Measurements from ENCODE around the gene OMP. TPM values are rescaled to one million over a fixed set of nuclear protein-coding genes. Genes with fewer than 3 reads are reported as not detected.

The OMP gene
- total RNA-seq, 1 donor from 2014 or later: not detected

DNA sequence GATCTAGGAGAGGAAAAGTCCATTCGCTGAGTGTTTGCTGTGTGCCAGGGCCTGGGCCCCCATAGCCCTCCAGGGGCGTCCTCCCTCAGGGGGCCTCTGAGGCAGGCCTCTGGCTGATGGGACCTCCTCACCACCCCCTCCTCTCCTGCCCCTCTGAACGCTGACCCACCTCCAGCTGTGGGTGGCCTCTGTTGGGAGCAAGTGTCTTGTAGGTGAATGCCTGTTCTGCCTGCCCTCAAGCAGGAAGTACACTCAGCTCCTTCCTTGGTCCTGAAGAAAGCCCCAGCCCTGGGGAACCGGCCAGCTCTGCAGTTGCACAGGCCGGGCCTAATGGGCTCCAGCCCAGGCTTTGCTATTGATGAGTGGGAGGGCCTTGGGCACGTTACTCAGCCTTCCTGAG is 28.9 kb downstream of the OMP start:
- DNase-seq (ENCODE audit: low spot score in 2 of 2) (no peak), FAIRE-seq (no peak)

DNA sequence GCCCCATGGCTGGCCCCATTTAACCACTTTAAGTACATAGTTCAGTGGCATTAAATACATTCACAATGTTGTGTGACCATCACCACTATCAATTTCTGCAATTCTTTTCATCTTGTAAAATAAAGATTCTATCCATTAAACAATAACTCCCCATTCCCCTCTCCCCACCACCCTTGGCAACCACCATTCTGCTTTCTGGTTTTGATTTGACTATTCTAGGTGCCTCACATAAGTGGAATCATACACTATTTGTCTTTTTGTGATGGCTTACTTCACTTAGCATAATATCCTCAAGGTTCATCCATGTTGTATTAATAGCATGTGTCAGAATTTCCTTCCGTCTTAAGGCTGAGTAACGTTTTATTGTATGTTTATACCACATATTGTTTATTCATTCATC is 32.4 kb downstream of the OMP start:
- DNase-seq (ENCODE audit: low spot score in 2 of 2): no peak
- FAIRE-seq: no peak

DNA sequence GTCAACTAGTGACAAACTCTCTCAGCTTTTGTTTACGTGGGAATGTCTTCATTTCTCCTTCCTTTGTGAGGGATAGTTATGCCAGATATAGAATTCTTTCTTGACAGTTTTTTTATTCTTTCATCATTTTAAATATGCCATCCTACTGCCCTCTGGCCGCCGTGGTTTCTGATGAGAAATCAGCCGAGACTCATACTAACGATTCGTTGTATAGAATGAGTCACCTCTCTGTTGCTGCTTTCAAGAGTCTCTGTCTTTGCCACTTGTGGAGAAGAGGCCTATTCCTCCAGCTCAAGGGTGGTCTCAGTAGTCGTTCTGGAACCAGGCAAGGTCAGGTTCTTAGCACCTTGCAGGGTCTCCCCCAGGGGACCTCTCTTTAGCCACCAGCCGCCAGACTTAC is 33.4 kb downstream of the OMP start:
- FAIRE-seq: no peak
- no peak for DNase-seq (ENCODE audit: low spot score in 2 of 2)

DNA sequence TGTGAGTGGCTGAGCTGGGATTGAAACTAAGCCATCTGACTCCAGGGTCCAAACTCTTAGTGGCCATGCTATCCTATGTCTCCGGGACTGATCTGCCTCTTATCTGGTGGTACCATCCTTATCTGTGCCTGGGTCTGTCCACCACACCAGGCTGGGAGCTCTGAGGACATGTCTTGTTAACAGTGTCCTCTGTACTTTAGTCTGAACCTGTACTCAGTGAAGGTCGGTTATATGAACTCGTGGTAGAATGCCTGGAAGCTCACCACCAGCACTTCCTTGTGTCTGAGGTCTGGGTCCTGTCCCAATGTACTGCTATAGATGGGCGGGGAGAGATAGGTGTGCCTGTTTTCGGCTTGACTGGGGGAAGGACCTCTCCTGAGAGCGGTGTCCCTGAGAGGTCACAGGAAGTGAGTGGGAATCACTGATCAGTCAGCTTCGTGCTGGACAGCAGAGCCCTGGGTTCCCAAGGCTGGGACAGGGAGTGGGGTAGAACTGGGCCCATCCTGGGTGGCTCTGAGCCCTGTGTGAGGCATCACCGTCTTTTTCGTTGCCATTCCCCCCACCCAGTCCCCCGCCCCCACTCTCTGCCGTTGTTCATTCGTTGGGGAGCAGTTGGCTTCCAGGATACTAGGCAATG is 34.3 kb downstream of the OMP start:
- FAIRE-seq (no peak), DNase-seq (ENCODE audit: low spot score in 2 of 2) (no peak)

DNA sequence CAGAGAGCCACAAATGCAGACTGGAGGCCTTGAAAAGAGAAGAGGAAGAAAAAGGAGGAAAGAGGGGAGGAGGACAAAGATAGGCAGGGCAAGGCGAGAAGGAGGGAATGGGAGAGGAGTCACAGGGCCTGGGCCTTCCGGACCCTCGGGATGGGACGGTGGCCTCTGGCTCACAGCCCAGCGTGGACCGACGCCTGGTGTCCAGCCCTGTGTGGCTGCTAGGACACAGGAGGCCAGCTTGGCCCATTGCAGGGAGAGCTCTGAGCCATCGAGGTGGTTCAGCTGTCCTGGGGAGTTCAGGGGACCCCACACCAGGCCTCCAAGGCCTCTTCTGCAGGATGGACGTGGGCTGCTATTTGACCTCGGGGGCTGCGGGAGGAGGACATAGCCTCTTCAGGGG is 34.8 kb downstream of the OMP start:
- FAIRE-seq: no peak
- no peak for DNase-seq (ENCODE audit: low spot score in 2 of 2)

DNA sequence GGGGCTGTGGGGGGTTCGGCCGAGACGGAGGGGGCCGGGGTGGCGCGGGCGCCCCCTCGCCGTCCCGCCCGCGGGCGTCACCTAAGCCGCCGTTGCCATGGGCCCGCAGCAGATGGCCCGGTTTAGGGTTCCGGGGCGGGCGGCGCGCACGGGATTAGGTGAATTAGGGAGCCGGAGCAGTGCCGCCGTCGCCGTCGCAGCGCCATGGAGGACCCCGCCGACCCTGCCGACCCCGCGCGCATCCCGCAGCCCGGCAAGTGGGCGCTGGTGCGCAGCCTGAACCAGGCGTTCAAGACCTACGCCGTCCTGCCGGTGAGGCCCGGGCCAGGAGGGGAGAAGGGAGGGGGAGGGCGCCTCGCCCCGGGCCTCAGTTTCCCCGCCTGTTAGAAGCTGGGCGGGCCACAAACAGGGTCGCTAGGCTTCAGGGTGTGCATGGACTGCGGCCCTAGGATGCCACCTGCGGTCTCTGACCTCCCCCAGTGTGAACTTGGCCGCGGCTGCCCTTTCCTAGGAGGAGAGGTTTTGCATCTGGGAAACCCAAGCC is 35.5 kb downstream of the OMP start:
- DNase-seq (ENCODE audit: low spot score in 2 of 2): no peak
- no peak for FAIRE-seq

DNA sequence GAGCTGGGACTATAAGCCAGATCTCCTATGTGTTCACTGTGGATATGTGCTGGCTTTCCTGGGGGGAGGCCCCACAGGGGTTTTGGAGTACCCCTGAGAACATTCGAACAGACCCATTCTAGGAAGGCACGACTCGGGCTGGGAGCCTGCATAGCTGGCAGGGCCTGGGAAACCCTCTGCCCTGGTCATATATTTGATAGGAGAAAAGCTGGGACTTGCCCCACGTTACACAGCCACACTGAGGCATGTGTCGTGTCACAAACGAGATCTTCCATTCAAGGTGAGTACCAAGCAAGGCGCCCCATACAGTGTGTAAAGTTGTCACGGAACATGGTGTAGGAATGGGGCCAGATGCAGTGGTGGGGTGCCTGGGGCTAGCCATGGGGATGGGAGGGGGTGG is 36.6 kb downstream of the OMP start:
- DNase-seq (ENCODE audit: low spot score in 2 of 2): no peak
- FAIRE-seq: no peak

DNA sequence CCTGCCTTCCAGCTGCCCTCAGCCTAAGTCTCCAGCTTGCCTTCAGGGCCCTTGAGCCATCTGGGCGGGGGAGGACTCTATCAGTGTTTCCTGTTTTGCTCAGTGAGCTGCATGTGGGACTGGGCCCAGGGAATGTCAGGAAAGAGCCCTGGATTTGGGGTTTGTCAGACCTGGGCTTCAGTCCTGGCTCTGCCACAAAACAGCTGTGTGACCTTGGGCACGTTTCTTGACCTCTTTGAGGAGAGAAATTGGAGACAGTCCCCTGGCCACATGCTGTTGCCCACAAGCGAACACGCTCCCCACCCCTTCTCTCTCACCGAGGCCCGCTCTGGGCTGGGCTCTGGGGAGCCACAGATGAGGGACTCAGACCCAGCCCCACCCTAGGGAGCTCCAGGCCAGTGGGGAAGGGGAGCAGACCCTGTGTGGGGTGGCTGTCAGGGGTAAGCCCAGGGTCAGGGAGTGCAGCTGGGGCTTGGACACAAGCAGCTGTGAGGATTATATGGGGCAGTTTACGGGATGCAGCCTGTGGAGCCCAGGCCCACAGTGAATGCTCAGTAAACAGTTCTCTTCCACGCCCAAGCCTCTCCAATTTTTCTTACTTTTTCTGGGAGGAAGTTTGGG is 37.7 kb downstream of the OMP start:
- no peak for FAIRE-seq
- DNase-seq (ENCODE audit: low spot score in 2 of 2): no peak

DNA sequence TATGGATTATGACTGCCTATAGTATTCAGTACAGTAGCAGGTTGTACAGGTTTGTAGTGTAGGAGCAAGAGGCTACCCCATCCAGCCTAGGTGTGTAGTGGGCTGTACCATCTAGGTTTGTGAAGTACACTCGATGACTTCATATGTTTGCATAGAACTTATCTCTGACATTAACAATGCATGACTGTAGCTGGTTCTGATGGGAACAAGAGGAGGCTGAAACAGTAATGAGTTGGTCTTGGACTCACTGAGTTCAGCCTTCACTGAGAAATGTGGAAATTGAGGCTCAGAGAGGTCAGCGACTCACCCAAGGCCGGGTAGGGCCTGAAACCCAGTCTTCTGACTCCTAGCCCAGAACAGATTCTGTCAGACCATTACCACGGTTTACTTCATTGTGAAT is 38.4 kb downstream of the OMP start:
- FAIRE-seq: no peak
- DNase-seq (ENCODE audit: low spot score in 2 of 2): no peak

DNA sequence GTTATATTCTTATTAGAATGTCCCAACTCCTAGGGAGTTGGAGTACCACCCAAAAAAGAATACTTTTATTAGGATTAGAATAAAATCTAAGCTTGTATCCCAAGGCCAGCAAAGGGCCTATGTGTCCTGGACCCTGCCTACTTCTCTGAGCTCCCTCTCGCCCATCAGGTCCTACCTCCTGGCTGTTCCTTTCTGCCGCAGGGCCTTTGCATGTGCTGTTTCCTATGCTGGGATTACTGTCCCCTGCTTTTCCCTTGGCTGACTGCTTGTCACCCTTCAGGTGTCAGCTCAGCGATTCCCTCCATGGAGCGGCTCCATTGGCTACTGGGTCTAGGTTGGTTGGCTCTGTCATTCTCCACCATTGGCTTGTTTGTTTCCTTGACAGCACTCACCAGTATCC is 38.8 kb downstream of the OMP start:
- DNase-seq (ENCODE audit: low spot score in 2 of 2) (no peak), FAIRE-seq (no peak)

DNA sequence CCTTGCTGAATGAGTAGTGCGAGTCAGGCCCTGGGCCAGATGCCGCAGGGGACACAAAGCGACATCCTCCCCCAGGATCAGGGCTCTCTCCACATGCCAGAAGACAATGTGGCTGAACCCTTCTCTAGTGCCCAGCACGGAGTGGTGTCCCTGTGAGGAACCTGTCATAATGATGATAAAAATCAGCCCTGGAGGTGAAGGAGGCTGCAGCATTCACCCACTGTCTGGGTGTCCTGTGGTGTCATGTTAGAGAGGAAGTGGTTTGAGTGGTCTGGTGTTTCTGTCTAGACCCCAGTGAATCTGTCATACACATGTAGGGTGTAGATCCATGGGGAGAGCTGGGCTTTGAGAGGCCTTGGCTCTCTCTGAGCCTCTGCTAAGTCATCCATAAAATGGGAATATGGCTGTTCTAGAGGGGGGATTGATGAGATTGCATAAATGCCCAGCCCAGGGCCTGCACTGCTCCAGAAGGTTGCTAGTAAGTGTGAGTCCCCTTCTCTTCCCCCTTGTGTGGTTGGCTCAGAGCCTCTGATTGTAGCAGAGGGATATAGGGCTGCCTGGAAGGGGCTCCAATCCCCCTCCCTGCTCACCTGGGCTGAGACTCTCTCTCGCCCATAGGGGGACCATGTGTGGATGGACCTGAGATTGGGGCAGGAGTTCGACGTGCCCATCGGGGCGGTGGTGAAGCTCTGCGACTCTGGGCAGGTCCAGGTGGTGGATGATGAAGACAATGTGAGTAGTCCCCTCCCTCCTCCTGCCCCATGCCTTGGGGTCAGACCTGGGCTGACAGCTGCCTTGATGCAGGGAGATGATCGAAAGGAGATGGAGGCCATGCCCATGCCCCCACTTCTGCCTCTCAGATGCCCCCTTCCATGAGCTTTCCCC is 39.7 kb downstream of the OMP start:
- no peak for FAIRE-seq
- DNase-seq (ENCODE audit: low spot score in 2 of 2): no peak

DNA sequence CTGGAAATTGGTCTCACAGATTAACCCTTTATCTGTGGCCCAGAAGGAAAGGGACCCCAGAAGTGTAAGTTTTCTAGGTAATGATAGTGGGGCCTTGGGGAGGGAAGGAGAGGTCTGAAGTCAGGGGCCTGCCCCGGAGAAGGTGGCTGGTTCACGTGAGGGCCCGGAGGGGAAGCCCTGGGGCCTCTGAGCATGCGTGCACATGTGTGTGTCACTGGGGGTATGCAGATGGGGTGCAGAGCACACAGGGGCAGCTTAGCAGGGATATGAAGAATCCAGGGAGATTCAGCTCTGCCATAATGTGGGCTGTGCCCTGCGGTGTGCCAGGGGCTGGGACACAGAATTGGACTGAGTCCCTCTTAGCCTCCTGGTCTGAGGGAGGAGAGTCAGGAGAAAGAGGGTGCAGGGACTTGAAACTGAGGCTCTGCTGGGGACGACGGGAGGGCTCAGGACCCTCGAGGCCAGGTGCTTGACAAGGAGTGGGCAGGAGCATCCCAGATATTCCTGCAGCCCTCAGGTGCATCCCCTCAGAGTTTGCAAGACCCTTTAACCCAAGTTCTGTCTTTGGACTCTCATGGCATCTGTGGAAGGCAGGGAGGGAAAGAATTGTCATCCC is 40.9 kb downstream of the OMP start:
- DNase-seq (ENCODE audit: low spot score in 2 of 2) (no peak), FAIRE-seq (no peak)

DNA sequence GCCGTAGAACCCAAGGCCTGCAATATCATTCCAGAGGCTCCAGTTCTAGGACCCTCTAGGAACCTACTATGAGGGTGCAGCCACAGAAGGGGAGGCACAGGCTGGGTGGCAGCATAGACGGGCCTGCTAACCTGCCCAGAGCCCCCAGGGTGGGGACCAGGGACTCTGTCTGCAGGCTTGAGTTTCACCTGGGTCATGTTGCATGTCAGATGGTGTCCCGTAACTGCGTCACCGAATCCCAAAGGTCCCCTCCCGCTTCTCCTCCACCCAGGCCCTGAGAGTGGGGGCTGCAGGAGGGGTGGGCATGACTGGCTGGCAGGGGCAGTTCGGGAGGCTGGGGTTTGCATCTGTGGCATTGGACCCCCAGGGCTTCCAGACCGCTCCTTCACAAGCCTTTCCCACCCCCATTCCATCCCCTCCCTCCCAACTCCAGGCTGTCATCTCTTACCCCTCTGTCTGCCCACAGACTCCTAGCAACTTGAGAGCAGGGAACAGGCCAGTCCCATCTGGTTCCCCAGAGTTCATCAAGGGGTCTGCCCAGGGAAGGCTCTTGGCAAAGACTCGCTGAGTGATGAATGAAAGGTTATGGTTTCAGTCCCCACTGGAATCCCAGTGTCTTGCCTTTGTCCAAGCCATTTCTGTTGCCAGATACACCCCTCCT is 41.7 kb downstream of the OMP start:
- DNase-seq (ENCODE audit: low spot score in 2 of 2) (no peak), FAIRE-seq (no peak)

DNA sequence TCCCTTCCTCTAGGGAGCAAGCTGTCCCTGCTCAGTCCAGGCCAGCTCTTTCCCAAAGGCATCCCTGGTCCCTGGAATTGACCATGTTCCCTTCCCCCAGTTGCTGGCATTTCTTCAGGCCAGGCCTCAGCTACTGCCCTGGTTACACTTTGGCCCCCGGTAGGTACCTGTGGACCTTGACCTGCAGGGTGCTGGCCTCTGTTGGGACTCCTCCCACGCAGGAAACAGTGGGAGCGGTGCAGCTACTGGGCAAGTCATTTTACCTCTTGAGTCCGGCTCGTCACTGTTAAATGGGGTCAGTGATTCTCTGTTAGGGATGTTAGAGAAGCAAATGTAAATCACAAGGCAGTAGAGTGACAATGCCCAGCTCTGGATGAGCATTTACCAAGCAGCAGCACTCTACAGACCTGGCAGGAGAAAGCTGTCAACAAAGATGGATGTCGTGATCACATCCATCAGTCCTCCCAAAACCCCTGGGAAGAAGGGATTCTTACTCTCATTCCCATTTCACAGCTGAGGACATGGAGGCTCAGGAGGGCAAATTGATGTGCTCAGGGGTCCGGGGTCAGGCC is 42.3 kb downstream of the OMP start:
- DNase-seq (ENCODE audit: low spot score in 2 of 2) (no peak), FAIRE-seq (no peak)

DNA sequence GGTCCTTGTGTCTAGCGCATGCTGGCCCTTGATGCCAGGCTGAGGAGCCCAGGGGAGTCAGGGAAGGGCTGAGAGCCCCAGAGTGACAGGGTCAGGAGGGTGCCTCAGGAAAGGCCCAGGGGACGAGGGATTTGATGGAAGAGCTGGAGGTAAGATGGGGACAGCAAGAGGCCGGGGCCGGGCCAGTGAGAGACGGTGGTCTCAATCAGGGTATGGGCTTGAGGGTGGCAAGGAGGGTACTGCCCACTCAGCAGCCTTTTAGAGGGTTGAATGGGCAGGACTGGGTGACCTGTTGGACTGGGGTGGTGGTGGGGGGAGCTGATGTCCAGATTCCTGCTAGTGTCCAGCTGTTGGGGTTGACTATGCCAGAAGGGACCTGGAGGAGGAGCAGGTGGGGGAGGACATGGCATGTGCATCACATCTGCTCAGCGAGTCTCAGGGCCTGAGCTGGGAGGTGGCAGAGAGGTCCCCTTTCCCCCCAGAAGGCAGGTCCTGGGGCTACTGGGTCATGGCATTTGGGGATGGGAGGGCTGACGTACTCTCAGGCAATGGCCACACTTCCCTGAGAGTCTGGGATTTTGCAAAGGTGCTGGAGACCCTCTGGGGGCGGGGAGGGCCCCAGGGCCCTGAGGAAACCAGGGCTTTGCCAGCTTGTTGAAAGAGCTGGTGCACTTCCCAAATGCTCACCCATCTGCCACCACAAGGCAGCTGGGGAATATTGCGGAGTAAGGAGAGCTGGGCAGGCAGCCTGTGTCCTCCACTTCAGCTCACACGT is 43.8 kb downstream of the OMP start:
- FAIRE-seq: no peak
- DNase-seq (ENCODE audit: low spot score in 2 of 2): no peak

DNA sequence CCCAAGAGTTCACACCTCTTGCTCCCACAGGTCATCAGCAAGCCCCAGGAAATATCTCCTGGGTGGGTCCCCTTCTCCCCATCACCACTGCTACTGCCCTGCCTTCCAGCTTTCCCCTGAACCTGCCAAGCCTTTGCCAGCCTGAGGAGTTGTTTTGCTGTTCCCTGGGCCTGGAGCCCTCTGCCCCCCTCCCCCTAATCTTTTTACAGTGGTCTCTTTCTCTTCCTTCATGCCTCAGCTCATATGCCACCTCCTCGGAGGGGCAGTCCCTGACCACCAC is 44.3 kb downstream of the OMP start:
- DNase-seq (ENCODE audit: low spot score in 2 of 2): no peak
- FAIRE-seq: no peak

DNA sequence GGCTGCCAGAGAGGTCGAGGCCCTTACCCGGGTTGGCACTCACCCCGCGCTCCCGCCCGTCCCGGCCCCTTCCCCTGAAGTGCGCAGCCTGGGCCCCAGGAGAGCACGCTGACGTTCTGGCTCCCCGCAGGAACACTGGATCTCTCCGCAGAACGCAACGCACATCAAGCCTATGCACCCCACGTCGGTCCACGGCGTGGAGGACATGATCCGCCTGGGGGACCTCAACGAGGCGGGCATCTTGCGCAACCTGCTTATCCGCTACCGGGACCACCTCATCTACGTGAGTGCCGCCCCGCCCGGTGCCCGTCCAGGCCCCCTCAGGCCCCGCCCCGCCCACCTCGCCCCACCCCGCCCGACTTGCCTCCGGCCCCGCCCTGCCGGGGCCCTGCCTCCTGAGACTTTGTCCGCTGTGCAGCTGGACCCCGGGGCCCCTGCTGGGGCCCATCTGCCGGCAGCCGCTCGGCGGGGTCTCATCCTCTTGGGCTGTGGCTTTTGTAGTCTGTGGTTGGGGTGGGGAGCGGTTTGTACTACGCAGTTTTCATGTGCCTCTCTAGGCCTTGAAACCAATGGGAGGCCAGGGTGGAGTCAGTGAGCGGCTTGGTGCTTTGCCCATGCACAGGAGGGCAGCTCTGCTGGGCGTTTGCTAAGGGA is 45.2 kb downstream of the OMP start:
- FAIRE-seq (no peak), DNase-seq (ENCODE audit: low spot score in 2 of 2) (no peak)

DNA sequence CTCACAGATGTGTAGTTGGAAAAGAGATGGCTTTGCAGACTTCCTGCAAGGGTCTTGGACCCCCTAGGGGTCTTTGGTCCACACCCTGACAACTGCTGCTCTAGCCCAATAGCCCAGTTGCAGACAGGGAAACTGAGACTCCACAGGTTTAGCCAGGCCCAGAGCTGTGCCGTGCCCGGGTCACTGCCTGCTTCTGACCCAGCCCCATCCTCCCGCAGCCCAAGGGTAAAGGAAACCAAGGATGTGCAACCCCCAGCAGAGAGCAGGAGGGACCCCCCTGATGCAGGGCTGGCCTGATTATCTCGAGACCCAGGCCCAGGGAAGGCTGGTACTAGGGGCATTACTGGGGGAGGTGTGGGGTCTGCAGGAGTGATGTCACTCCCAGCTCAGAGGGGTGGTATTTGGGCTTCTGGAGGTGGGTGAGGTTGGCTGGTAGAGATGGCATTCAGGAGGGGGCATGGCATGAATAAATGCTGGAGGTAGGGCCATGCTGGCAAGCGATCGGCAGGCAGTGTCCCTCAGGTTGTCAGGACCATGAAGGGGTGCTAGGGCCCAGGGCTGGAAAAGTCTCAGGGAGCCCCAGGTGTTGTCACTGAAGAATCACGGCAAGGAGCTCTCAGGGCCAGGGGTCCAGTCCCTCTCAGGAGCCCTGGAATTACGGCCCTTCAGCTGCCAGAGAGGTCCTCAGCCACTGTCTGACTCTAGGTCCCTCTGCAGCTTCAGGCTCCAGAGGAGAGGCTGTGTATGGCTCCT is 46.5 kb downstream of the OMP start:
- FAIRE-seq (no peak), DNase-seq (ENCODE audit: low spot score in 2 of 2) (no peak)
